Heart right ventricle (tissue), 16 donors: ENCODE measurements around the gene CCL2. TPM values are rescaled to one million over a fixed set of nuclear protein-coding genes. Genes with fewer than 3 reads are reported as not detected.

Source experiments
- ATAC-seq, 8 donors: fragments of 200-7000 bp; cut with Tn5 transposase; one replicate each; pipeline ENCODE4 v1.9.1; 2020; ENCODE audit warnings: mild to moderate bottlenecking in 8 of 8, moderate library complexity in 8 of 8, moderate number of reproducible peaks in 1 of 8
- DNase-seq, 2 donors: peaks; one replicate each; pipeline ENCODE4 v3.0.0-alpha.2; 2020
- H3K27ac ChIP-seq, 10 donors: fragments of 200-600 bp; sonication (generic) in 2 of 10; one replicate each; pipeline versions ENCODE4 v1.5.0 to v1.8.0; 2020 to 2022; ENCODE audit warnings: mild to moderate bottlenecking in 3 of 10
- H3K27me3 ChIP-seq, 7 donors: fragments of 200-600 bp; one replicate each; pipeline ENCODE4 v1.8.0; 2021 to 2022; ENCODE audit warnings: mild to moderate bottlenecking in 2 of 7
- H3K36me3 ChIP-seq, 9 donors: fragments of 200-600 bp; sonication (generic) in 1 of 9; one replicate each; pipeline versions ENCODE4 v1.5.0 to v1.8.0; 2020 to 2022; ENCODE audit warnings: mild to moderate bottlenecking in 2 of 9
- H3K4me1 ChIP-seq, 9 donors: fragments of 200-600 bp; sonication (generic) in 1 of 9; one replicate each; pipeline versions ENCODE4 v1.5.0 to v1.8.0; 2020 to 2022; ENCODE audit warnings: mild to moderate bottlenecking in 4 of 9
- H3K4me3 ChIP-seq, 10 donors: fragments of 200-600 bp; sonication (generic) in 2 of 10; one replicate each; pipeline versions ENCODE4 v1.5.0 to v1.8.0; 2020 to 2022; ENCODE audit warnings: mild to moderate bottlenecking in 7 of 10, moderate library complexity in 2 of 10
- H3K9me3 ChIP-seq, 11 donors: fragments of 200-600 bp in 10 of 11; sonication (generic) in 2 of 11; one replicate each; pipeline versions ENCODE4 v1.5.0 to v1.8.0; 2013 to 2022; ENCODE audit warnings: mild to moderate bottlenecking in 2 of 11, control low read depth in 1 of 11, moderate library complexity in 1 of 11
- CTCF ChIP-seq, 9 donors: fragments of 200-600 bp; sonication (generic) in 2 of 9; IDR thresholded peaks; one replicate each; pipeline versions ENCODE4 v1.5.0 to v1.8.0; 2021 to 2022; ENCODE audit warnings: antibody characterized with exemption in 9 of 9, mild to moderate bottlenecking in 5 of 9, moderate library complexity in 1 of 9
- WGBS, 2 donors: extraction: QIAGEN DNeasy Blood & Tissue Kit; methylation state at CpG; one replicate each; pipeline ENCODE4 v1.1.7; 2013; ENCODE audit warnings: inconsistent platforms in 1 of 2; 5-methylcytosine and 5-hydroxymethylcytosine counted together
- intact Hi-C, 10 donors: fragments of 100-400 bp; cut with DNase I; formaldehyde crosslinking; loops; one replicate each; pipeline versions ENCODE4 v1.11.1 to v1.14.2; 2022
- polyA plus RNA-seq, 2 donors: library from polyadenylated mRNA; stranded (reverse); fragments of 200-250 nt; gene quantifications; one replicate each; pipeline ENCODE4 v1.2.3, GENCODE V29; 2013
- total RNA-seq, 10 donors: library from RNA; stranded (reverse); fragmentation: NEBNext Ultra II Directional in 3 of 10; extraction: Animal tissue kit (Norgen Biotek cat#: 25700) in 3 of 10; gene quantifications; one replicate each; pipeline versions ENCODE4 v1.2.1 to v1.2.4, GENCODE V29; 2021 to 2023
- donor health status: Arrhythmogenic right ventricular cardiomyopathy.
- donor health status: ischemic (EF 13 %, LVEDD 7.1; RV severe dilation, severe dysfunction).
- donor health status: healthy with polysubstance abuse.
- donor health status: DM: no; HTN: yes; CAD: no.
- donor health status: DM: no; HTN: no; CAD: no.
- donor health status: ischemic (EF 25% LVEDD 6.9; RV normal size, moderate dysfunction).
- donor health status: ischemic (EF 25% LVEDD 5.7; RV mildly dilated, moderate dysfunction).
- donor health status: healthy.
- donor health status: DM: yes; HTN: yes; CAD: no.
- donor health status: Ischemic cardiomyopathy.
- donor health status: ischemic (EF 35%, LVEDD 5.7; RV mildly dilated, moderate dysfunction).
- donor health status: nonischemic (EF 11% LVEDD 7.7; RV severe dilation, severe dysfunction).
- donor health status: DM: yes; HTN: yes; CAD: no.
- donor health status: PGD.
- donor health status: ischemic (EF 29% LVEDD 5.4; RV normal size, mild dysfunction).
- donor health status: nonischemic (EF 23%, LVEDD 6.1; RV moderate dilation, normal function).

Gene CCL2
- total and polyA plus RNA-seq, 12 donors = 2.9 to 264 (median 42.0) TPM

GRCh38 chr17:34255841-34256240 lies 756 bp downstream of the CCL2 start:
- no peak for DNase-seq
- 73 to 75% methylated on average over 1 of the region's 1 CpG for WGBS, 2 donors
- ATAC-seq = no peak
- intact Hi-C loops = loop anchor here in 3 of 10 donors (2.0 to 10.0 kb wide), 4 partner anchors 15 to 53 kb away; no protein-coding TSS in a partner anchor
- no peaks in the 10 kb centered on the region for H3K27me3 ChIP-seq
- no peak for TF ChIP-seq CTCF (IDR thresholded peaks at IDR 0.05)
- peaks cover 0 to 10% (median 0%) of the 10 kb centered on the region in 9 donors for H3K36me3 ChIP-seq
- H3K27ac ChIP-seq = peak overlapping the region in 9 of 10 donors; percentile 54 to 93 (median 82)
- H3K9me3 ChIP-seq = no peaks in the 10 kb centered on the region
- H3K4me1 ChIP-seq = peaks cover 16 to 79% (median 56%) of the 10 kb centered on the region in 9 donors
- H3K4me3 ChIP-seq = peak overlapping the region; percentile 18 to 67 (median 52)

GRCh38 chr17:34257299-34257985 lies 2.4 kb downstream of the CCL2 start:
- Histone ChIP-seq H3K36me3 (peaks cover 0 to 10% (median 0%) of the 10 kb centered on the region in 9 donors), H3K27ac (peak overlapping the region in 3 of 10 donors; percentile 75 to 93 (median 93)), H3K4me3 (peak overlapping the region in 4 of 10 donors; percentile 30 to 67 (median 55)), H3K27me3 (no peaks in the 10 kb centered on the region), H3K9me3 (no peaks in the 10 kb centered on the region), H3K4me1 (peaks cover 10 to 63% (median 40%) of the 10 kb centered on the region in 9 donors)
- WGBS, 2 donors = 78 to 85% methylated on average over 5 of the region's 5 CpGs
- TF ChIP-seq CTCF (IDR thresholded peaks at IDR 0.05) = no peak
- no peak for DNase-seq
- intact Hi-C loops = loop anchor here in 2 of 10 donors (5.0 to 10.0 kb wide), 2 partner anchors 45 to 53 kb away; no protein-coding TSS in a partner anchor
- ATAC-seq = no peak

- no peaks in the 10 kb centered on the region for H3K9me3 ChIP-seq
- no peak for TF ChIP-seq CTCF (IDR thresholded peaks at IDR 0.05)
- ATAC-seq = no peak
- 77 to 81% methylated on average over 1 of the region's 1 CpG for WGBS, 2 donors
- H3K4me1 ChIP-seq = peaks cover 6 to 58% (median 35%) of the 10 kb centered on the region in 9 donors
- intact Hi-C loops = loop anchor here in 2 of 10 donors (5.0 to 10.0 kb wide), 2 partner anchors 44 to 53 kb away; no protein-coding TSS in a partner anchor
- H3K4me3 ChIP-seq = no peak overlapping the region
- peak overlapping the region in 3 of 10 donors; percentile 26 to 59 (median 43) for H3K27ac ChIP-seq
- DNase-seq = no peak
- no peaks in the 10 kb centered on the region for H3K27me3 ChIP-seq
- peaks cover 0 to 10% (median 0%) of the 10 kb centered on the region in 9 donors for H3K36me3 ChIP-seq
These were observed 2.9 kb downstream of the CCL2 start for GRCh38 chr17:34257986-34258326.

GRCh38 chr17:34259146-34259545 lies 4.1 kb downstream of the CCL2 start:
- Histone ChIP-seq H3K4me3 (no peak overlapping the region), H3K9me3 (no peaks in the 10 kb centered on the region), H3K27me3 (no peaks in the 10 kb centered on the region), H3K27ac (peak overlapping the region in 2 of 10 donors; percentile 26 to 59), H3K36me3 (peaks cover 0 to 10% (median 0%) of the 10 kb centered on the region in 9 donors), H3K4me1 (peaks cover 0 to 46% (median 23%) of the 10 kb centered on the region in 9 donors)
- ATAC-seq (no peak), DNase-seq (no peak)
- intact Hi-C loops = loop anchor here in 2 of 10 donors (5.0 to 10.0 kb wide), 2 partner anchors 43 to 54 kb away; no protein-coding TSS in a partner anchor
- TF ChIP-seq CTCF (IDR thresholded peaks at IDR 0.05) = no peak
